HEK293 (cell line): ENCODE data around the gene SETD1A.
A peak's percentile ranks its signal among the peaks of the same experiment; 100 is the strongest.

Experiments used
- GLIS2 ChIP-seq: fragments of 450-650 bp; formaldehyde crosslinking; IDR thresholded peaks from 2 replicates; pipeline ENCODE4 v1.5.1; 2016; ENCODE audit warnings: missing biosample characterization, missing genetic modification characterization
- KLF7 ChIP-seq: fragments of 450-650 bp; formaldehyde crosslinking; IDR thresholded peaks from 2 replicates; pipeline ENCODE4 v1.5.1; 2016; ENCODE audit warnings: missing biosample characterization, missing genetic modification characterization, borderline replicate concordance
- MZF1 ChIP-seq: fragments of 450-650 bp; formaldehyde crosslinking; IDR thresholded peaks from 2 replicates; pipeline ENCODE4 v1.5.1; 2017; ENCODE audit warnings: missing biosample characterization, missing genetic modification characterization, borderline replicate concordance
- PRDM1 ChIP-seq: fragments of 450-650 bp; formaldehyde crosslinking; IDR thresholded peaks from 2 replicates; pipeline ENCODE4; 2016; ENCODE audit warnings: missing biosample characterization, missing genetic modification characterization
- SCRT2 ChIP-seq: fragments of 450-650 bp; formaldehyde crosslinking; IDR thresholded peaks from 2 replicates; pipeline ENCODE4 v1.5.1; 2016; ENCODE audit warnings: missing biosample characterization, missing genetic modification characterization
- ZBTB1 ChIP-seq: fragments of 450-650 bp; formaldehyde crosslinking; IDR thresholded peaks from 2 replicates; pipeline ENCODE4 v1.5.1; 2016; ENCODE audit warnings: missing biosample characterization, missing genetic modification characterization
- ZBTB17 ChIP-seq: fragments of 450-650 bp; formaldehyde crosslinking; IDR thresholded peaks from 2 replicates; pipeline ENCODE4 v1.5.1; 2016; ENCODE audit warnings: missing biosample characterization, missing genetic modification characterization
- ZNF223 ChIP-seq: fragments of 450-650 bp; formaldehyde crosslinking; IDR thresholded peaks from 2 replicates; pipeline ENCODE4 v1.5.1; 2016; ENCODE audit warnings: missing biosample characterization, missing genetic modification characterization
- ZNF350 ChIP-seq: fragments of 450-650 bp; formaldehyde crosslinking; IDR thresholded peaks from 2 replicates; pipeline ENCODE4 v1.5.0; 2017; ENCODE audit warnings: missing biosample characterization, mild to moderate bottlenecking, missing genetic modification characterization
- ZNF366 ChIP-seq: fragments of 450-650 bp; formaldehyde crosslinking; conservative IDR thresholded peaks from 2 replicates; pipeline ENCODE4 v1.5.1; 2016; ENCODE audit warnings: missing biosample characterization, missing genetic modification characterization
- ZNF585B ChIP-seq: fragments of 450-650 bp; formaldehyde crosslinking; IDR thresholded peaks from 2 replicates; pipeline ENCODE4 v1.5.1; 2016; ENCODE audit warnings: missing biosample characterization, missing genetic modification characterization
- ZNF600 ChIP-seq: fragments of 450-650 bp; formaldehyde crosslinking; IDR thresholded peaks from 2 replicates; pipeline ENCODE4 v1.5.1; 2016; ENCODE audit warnings: missing biosample characterization, missing genetic modification characterization
- ZNF624 ChIP-seq: fragments of 450-650 bp; formaldehyde crosslinking; IDR thresholded peaks from 2 replicates; pipeline ENCODE4 v1.5.1; 2017; ENCODE audit warnings: missing biosample characterization, missing genetic modification characterization
- ZNF768 ChIP-seq: fragments of 450-650 bp; formaldehyde crosslinking; IDR thresholded peaks from 2 replicates; pipeline ENCODE4 v1.5.1; 2018; ENCODE audit warnings: missing biosample characterization, mild to moderate bottlenecking, missing genetic modification characterization
- ZNF776 ChIP-seq: fragments of 450-650 bp; formaldehyde crosslinking; IDR thresholded peaks from 2 replicates; pipeline ENCODE4 v1.5.0; 2017; ENCODE audit warnings: missing biosample characterization, missing genetic modification characterization, borderline replicate concordance
- TF ChIP-seq, protein P1 (sequence below): fragments of 450-650 bp; formaldehyde crosslinking; IDR thresholded peaks from 2 replicates; pipeline ENCODE4 v1.5.1; 2016; ENCODE audit warnings: missing biosample characterization, missing genetic modification characterization
- TF ChIP-seq, protein P2 (sequence below): fragments of 450-650 bp; formaldehyde crosslinking; IDR thresholded peaks from 2 replicates; pipeline ENCODE4 v1.5.1; 2016; ENCODE audit warnings: missing biosample characterization, missing genetic modification characterization
- TF ChIP-seq, protein P3 (sequence below): fragments of 450-650 bp; formaldehyde crosslinking; IDR thresholded peaks from 2 replicates; pipeline ENCODE4 v1.5.1; 2016; ENCODE audit warnings: missing biosample characterization, missing genetic modification characterization
- TF ChIP-seq, protein P4 (sequence below): fragments of 450-650 bp; formaldehyde crosslinking; IDR thresholded peaks from 2 replicates; pipeline ENCODE4 v1.5.1; 2016; ENCODE audit warnings: missing biosample characterization, missing genetic modification characterization, low read depth
- TF ChIP-seq, protein P5 (sequence below): fragments of 450-650 bp; formaldehyde crosslinking; IDR thresholded peaks from 2 replicates; pipeline ENCODE4 v1.5.1; 2016; ENCODE audit warnings: missing biosample characterization, missing genetic modification characterization
- TF ChIP-seq, protein P6 (sequence below): fragments of 450-650 bp; formaldehyde crosslinking; IDR thresholded peaks from 2 replicates; pipeline ENCODE4 v1.5.1; 2016; ENCODE audit warnings: missing biosample characterization, missing genetic modification characterization
- TF ChIP-seq, protein P7 (sequence below): fragments of 450-650 bp; formaldehyde crosslinking; IDR thresholded peaks from 2 replicates; pipeline ENCODE4 v1.5.1; 2017; ENCODE audit warnings: missing biosample characterization, missing genetic modification characterization
- TF ChIP-seq, protein P8 (sequence below): fragments of 450-650 bp; formaldehyde crosslinking; IDR thresholded peaks from 2 replicates; pipeline ENCODE4 v1.5.1; 2016; ENCODE audit warnings: missing biosample characterization, missing genetic modification characterization

Gene SETD1A

DNA sequence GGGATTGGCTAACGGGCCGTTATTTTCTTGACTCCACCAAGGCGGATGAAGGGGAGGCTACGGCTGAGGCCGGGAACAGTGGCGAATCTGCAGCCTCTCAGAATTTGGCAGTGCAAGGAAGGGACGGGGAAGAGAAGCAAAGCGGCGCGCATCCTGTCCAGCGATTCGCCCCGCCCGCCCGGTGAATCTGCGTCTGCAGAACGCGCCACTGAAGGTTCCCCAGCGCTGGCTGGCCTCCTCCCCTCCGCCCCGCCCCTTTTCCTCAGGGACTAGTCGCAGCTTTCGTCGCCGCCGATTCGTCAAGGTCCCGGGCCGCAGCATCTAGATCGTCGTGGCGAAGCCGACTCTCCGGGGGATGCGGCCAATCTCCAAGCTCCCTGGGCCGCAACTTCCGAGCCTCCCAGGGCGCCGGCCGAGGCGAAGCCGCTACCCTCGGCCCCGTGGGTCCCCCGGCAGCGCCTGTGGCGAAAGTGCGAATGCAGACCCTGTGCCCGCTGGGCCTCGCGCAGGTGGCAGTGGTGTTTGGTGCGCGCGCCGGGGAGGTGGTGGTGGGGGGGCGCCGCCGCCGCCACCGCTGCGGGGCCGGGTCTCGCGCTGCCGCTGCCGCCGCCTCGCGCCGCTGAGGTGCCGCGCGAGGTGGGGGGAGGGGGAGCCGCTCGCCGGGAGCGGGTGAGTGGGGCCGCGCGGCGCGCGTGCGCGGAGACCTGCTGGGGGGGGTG is at the start of gene SETD1A (continued):
- peak; percentile 90; the same call in 1 of the 2 replicates for TF ChIP-seq ZNF600
- TF ChIP-seq ZBTB17 (tag by site-specific recombination): peak; percentile 95
- no peak; the same call in 1 of the 2 replicates for TF ChIP-seq MZF1 (tag by site-specific recombination)
- no peak for TF ChIP-seq ZNF223 (tag by site-specific recombination)
- TF ChIP-seq, protein P1, sequence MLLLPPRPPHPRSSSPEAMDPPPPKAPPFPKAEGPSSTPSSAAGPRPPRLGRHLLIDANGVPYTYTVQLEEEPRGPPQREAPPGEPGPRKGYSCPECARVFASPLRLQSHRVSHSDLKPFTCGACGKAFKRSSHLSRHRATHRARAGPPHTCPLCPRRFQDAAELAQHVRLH (tag by site-specific recombination): peak; percentile 99
- TF ChIP-seq, protein P2, sequence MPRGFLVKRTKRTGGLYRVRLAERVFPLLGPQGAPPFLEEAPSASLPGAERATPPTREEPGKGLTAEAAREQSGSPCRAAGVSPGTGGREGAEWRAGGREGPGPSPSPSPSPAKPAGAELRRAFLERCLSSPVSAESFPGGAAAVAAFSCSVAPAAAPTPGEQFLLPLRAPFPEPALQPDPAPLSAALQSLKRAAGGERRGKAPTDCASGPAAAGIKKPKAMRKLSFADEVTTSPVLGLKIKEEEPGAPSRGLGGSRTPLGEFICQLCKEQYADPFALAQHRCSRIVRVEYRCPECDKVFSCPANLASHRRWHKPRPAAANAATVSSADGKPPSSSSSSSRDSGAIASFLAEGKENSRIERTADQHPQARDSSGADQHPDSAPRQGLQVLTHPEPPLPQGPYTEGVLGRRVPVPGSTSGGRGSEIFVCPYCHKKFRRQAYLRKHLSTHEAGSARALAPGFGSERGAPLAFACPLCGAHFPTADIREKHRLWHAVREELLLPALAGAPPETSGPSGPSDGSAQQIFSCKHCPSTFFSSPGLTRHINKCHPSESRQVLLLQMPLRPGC: peak; percentile 98
- TF ChIP-seq ZBTB1: no peak
- TF ChIP-seq, protein P3, sequence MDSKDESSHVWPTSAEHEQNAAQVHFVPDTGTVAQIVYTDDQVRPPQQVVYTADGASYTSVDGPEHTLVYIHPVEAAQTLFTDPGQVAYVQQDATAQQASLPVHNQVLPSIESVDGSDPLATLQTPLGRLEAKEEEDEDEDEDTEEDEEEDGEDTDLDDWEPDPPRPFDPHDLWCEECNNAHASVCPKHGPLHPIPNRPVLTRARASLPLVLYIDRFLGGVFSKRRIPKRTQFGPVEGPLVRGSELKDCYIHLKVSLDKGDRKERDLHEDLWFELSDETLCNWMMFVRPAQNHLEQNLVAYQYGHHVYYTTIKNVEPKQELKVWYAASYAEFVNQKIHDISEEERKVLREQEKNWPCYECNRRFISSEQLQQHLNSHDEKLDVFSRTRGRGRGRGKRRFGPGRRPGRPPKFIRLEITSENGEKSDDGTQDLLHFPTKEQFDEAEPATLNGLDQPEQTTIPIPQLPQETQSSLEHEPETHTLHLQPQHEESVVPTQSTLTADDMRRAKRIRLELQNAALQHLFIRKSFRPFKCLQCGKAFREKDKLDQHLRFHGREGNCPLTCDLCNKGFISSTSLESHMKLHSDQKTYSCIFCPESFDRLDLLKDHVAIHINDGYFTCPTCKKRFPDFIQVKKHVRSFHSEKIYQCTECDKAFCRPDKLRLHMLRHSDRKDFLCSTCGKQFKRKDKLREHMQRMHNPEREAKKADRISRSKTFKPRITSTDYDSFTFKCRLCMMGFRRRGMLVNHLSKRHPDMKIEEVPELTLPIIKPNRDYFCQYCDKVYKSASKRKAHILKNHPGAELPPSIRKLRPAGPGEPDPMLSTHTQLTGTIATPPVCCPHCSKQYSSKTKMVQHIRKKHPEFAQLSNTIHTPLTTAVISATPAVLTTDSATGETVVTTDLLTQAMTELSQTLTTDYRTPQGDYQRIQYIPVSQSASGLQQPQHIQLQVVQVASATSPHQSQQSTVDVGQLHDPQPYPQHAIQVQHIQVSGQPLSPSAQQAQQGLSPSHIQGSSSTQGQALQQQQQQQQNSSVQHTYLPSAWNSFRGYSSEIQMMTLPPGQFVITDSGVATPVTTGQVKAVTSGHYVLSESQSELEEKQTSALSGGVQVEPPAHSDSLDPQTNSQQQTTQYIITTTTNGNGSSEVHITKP (tag by site-specific recombination): peak; percentile 95
- TF ChIP-seq ZNF776 (tag by site-specific recombination): no peak
- TF ChIP-seq, protein P4, sequence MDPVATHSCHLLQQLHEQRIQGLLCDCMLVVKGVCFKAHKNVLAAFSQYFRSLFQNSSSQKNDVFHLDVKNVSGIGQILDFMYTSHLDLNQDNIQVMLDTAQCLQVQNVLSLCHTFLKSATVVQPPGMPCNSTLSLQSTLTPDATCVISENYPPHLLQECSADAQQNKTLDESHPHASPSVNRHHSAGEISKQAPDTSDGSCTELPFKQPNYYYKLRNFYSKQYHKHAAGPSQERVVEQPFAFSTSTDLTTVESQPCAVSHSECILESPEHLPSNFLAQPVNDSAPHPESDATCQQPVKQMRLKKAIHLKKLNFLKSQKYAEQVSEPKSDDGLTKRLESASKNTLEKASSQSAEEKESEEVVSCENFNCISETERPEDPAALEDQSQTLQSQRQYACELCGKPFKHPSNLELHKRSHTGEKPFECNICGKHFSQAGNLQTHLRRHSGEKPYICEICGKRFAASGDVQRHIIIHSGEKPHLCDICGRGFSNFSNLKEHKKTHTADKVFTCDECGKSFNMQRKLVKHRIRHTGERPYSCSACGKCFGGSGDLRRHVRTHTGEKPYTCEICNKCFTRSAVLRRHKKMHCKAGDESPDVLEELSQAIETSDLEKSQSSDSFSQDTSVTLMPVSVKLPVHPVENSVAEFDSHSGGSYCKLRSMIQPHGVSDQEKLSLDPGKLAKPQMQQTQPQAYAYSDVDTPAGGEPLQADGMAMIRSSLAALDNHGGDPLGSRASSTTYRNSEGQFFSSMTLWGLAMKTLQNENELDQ (tag by site-specific recombination): no peak
- TF ChIP-seq, protein P5, sequence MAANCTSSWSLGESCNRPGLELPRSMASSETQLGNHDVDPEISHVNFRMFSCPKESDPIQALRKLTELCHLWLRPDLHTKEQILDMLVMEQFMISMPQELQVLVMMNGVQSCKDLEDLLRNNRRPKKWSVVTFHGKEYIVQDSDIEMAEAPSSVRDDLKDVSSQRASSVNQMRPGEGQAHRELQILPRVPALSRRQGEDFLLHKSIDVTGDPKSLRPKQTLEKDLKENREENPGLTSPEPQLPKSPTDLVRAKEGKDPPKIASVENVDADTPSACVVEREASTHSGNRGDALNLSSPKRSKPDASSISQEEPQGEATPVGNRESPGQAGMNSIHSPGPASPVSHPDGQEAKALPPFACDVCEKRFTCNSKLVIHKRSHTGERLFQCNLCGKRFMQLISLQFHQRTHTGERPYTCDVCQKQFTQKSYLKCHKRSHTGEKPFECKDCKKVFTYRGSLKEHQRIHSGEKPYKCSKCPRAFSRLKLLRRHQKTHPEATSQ: peak; percentile 96
- TF ChIP-seq ZNF768: no peak
- TF ChIP-seq, protein P6, sequence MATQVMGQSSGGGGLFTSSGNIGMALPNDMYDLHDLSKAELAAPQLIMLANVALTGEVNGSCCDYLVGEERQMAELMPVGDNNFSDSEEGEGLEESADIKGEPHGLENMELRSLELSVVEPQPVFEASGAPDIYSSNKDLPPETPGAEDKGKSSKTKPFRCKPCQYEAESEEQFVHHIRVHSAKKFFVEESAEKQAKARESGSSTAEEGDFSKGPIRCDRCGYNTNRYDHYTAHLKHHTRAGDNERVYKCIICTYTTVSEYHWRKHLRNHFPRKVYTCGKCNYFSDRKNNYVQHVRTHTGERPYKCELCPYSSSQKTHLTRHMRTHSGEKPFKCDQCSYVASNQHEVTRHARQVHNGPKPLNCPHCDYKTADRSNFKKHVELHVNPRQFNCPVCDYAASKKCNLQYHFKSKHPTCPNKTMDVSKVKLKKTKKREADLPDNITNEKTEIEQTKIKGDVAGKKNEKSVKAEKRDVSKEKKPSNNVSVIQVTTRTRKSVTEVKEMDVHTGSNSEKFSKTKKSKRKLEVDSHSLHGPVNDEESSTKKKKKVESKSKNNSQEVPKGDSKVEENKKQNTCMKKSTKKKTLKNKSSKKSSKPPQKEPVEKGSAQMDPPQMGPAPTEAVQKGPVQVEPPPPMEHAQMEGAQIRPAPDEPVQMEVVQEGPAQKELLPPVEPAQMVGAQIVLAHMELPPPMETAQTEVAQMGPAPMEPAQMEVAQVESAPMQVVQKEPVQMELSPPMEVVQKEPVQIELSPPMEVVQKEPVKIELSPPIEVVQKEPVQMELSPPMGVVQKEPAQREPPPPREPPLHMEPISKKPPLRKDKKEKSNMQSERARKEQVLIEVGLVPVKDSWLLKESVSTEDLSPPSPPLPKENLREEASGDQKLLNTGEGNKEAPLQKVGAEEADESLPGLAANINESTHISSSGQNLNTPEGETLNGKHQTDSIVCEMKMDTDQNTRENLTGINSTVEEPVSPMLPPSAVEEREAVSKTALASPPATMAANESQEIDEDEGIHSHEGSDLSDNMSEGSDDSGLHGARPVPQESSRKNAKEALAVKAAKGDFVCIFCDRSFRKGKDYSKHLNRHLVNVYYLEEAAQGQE (tag by site-specific recombination): peak; percentile 30; the same call in 1 of the 2 replicates
- TF ChIP-seq, protein P7, sequence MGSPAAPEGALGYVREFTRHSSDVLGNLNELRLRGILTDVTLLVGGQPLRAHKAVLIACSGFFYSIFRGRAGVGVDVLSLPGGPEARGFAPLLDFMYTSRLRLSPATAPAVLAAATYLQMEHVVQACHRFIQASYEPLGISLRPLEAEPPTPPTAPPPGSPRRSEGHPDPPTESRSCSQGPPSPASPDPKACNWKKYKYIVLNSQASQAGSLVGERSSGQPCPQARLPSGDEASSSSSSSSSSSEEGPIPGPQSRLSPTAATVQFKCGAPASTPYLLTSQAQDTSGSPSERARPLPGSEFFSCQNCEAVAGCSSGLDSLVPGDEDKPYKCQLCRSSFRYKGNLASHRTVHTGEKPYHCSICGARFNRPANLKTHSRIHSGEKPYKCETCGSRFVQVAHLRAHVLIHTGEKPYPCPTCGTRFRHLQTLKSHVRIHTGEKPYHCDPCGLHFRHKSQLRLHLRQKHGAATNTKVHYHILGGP (tag by site-specific recombination): no peak
- TF ChIP-seq ZNF366 (tag by site-specific recombination): peak; percentile 68
- peak; percentile 95 for TF ChIP-seq SCRT2
- no peak for TF ChIP-seq PRDM1
- no peak for TF ChIP-seq ZNF350 (tag by site-specific recombination)
- no peak for TF ChIP-seq ZNF585B (tag by site-specific recombination)
- TF ChIP-seq GLIS2: peak; percentile 93
- TF ChIP-seq ZNF624: no peak
- TF ChIP-seq, protein P8, sequence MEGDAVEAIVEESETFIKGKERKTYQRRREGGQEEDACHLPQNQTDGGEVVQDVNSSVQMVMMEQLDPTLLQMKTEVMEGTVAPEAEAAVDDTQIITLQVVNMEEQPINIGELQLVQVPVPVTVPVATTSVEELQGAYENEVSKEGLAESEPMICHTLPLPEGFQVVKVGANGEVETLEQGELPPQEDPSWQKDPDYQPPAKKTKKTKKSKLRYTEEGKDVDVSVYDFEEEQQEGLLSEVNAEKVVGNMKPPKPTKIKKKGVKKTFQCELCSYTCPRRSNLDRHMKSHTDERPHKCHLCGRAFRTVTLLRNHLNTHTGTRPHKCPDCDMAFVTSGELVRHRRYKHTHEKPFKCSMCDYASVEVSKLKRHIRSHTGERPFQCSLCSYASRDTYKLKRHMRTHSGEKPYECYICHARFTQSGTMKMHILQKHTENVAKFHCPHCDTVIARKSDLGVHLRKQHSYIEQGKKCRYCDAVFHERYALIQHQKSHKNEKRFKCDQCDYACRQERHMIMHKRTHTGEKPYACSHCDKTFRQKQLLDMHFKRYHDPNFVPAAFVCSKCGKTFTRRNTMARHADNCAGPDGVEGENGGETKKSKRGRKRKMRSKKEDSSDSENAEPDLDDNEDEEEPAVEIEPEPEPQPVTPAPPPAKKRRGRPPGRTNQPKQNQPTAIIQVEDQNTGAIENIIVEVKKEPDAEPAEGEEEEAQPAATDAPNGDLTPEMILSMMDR (tag by site-specific recombination): no peak
- TF ChIP-seq KLF7 (tag by site-specific recombination): peak; percentile 97
